Measurements from ENCODE around the gene SELENOP. TPM values are rescaled to one million over a fixed set of nuclear protein-coding genes. Genes with fewer than 3 reads are reported as not detected.

The SELENOP gene
- total and polyA plus RNA-seq, 9 of the 15 experiments (the other 6 are each of a cell fraction or from before 2014, with no cell fraction given) = 3.2 to 6.3 (median 4.5) TPM

- Histone ChIP-seq H3K27ac (ENCODE audit: extremely low read depth, low read depth, low read length) (no peak overlapping the region), H3K4me2 (ENCODE audit: insufficient read depth, low read length) (peak overlapping the region; percentile 7; the same call in 1 of the 2 replicates), H3K4me1 (replicated peaks in 1 of 2; ENCODE audit: control insufficient read depth in 2 of 2, insufficient read depth in 2 of 2, low read length in 2 of 2) (peaks cover 4 to 10% of the 10 kb centered on the region in 2 experiments; a peak in 4 of 5 replicates), H3K79me2 (ENCODE audit: control insufficient read depth, insufficient read depth, low read length) (no peaks in the 10 kb centered on the region), H3K9ac (ENCODE audit: insufficient read depth in 1 of 2, low read depth in 2 of 2, low read length in 2 of 2) (no peak overlapping the region), H3K27me3 (ENCODE audit: control insufficient read depth in 2 of 2, insufficient read depth in 2 of 2, low read length in 2 of 2) (no peaks in the 10 kb centered on the region), H2AFZ (ENCODE audit: low read depth, low read length) (peak overlapping the region; percentile 73), H4K20me1 (replicated peaks; ENCODE audit: control insufficient read depth, insufficient read depth, low read length) (no peaks in the 10 kb centered on the region), H3K4me3 (no peak overlapping the region), H3K36me3 (ENCODE audit: control insufficient read depth, insufficient read depth, low read length) (no peaks in the 10 kb centered on the region), H3K9me3 (replicated peaks; ENCODE audit: control insufficient read depth, insufficient read depth, low read depth, low read length) (no peaks in the 10 kb centered on the region), H3K9me1 (ENCODE audit: control insufficient read depth, insufficient read depth, low read length) (no peaks in the 10 kb centered on the region)
- intact Hi-C loops (cut with micrococcal nuclease) (no loop called here), in situ Hi-C loops (cut with MboI) (no loop called here)
- FAIRE-seq (no peak), DNase-seq (ENCODE audit: extremely low read depth in 1 of 4, low spot score in 3 of 4) (peak in 1 of 4 experiments; percentile 41), ATAC-seq (peak; percentile 73)
- WGBS (ENCODE audit: insufficient coverage, low coverage, missing lambda C conversion rate) = 9% methylated on average over 5 of the region's 5 CpGs
- POLR2A ChIA-PET = interaction anchor here (0.6 to 1.6 kb wide), 3 partner anchors 11 to 106 kb away, joined by 3 read pairs; no protein-coding TSS in a partner anchor
- CTCF ChIA-PET (ENCODE audit: low intra/inter-chr PET ratio) = no interaction called here
- peak; percentile 53 for TF ChIP-seq CBFA2T3 (IDR thresholded peaks at IDR 0.05)
- TF ChIP-seq, protein P1, sequence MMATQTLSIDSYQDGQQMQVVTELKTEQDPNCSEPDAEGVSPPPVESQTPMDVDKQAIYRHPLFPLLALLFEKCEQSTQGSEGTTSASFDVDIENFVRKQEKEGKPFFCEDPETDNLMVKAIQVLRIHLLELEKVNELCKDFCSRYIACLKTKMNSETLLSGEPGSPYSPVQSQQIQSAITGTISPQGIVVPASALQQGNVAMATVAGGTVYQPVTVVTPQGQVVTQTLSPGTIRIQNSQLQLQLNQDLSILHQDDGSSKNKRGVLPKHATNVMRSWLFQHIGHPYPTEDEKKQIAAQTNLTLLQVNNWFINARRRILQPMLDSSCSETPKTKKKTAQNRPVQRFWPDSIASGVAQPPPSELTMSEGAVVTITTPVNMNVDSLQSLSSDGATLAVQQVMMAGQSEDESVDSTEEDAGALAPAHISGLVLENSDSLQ (IDR thresholded peaks at IDR 0.05) = 0 out of 2 replicates have a peak, but pooled peaks have one; percentile 8
- 0 out of 2 replicates have a peak, but pooled peaks have one; percentile 22 for TF ChIP-seq ELF1 (tag; IDR thresholded peaks at IDR 0.05)
- TF ChIP-seq, protein P2, sequence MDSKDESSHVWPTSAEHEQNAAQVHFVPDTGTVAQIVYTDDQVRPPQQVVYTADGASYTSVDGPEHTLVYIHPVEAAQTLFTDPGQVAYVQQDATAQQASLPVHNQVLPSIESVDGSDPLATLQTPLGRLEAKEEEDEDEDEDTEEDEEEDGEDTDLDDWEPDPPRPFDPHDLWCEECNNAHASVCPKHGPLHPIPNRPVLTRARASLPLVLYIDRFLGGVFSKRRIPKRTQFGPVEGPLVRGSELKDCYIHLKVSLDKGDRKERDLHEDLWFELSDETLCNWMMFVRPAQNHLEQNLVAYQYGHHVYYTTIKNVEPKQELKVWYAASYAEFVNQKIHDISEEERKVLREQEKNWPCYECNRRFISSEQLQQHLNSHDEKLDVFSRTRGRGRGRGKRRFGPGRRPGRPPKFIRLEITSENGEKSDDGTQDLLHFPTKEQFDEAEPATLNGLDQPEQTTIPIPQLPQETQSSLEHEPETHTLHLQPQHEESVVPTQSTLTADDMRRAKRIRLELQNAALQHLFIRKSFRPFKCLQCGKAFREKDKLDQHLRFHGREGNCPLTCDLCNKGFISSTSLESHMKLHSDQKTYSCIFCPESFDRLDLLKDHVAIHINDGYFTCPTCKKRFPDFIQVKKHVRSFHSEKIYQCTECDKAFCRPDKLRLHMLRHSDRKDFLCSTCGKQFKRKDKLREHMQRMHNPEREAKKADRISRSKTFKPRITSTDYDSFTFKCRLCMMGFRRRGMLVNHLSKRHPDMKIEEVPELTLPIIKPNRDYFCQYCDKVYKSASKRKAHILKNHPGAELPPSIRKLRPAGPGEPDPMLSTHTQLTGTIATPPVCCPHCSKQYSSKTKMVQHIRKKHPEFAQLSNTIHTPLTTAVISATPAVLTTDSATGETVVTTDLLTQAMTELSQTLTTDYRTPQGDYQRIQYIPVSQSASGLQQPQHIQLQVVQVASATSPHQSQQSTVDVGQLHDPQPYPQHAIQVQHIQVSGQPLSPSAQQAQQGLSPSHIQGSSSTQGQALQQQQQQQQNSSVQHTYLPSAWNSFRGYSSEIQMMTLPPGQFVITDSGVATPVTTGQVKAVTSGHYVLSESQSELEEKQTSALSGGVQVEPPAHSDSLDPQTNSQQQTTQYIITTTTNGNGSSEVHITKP (IDR thresholded peaks at IDR 0.05; ENCODE audit: partially characterized antibody) = peak; percentile 74
- TF ChIP-seq TCF3 (CRISPR knock-in tag; IDR thresholded peaks at IDR 0.05) = 0 out of 2 replicates have a peak, but pooled peaks have one; percentile 15
- no peak for TF ChIP-seq MCM2 (IDR thresholded peaks at IDR 0.05; ENCODE audit: low read depth)
- BruUV-seq (replicated peaks) = no TSS peak
Observed at GRCh38 chr5:42840842-42841567, 29.3 kb upstream of the SELENOP start.

Data from K562 (cell line).